Measurements from ENCODE around the gene FKBP4.

DNA sequence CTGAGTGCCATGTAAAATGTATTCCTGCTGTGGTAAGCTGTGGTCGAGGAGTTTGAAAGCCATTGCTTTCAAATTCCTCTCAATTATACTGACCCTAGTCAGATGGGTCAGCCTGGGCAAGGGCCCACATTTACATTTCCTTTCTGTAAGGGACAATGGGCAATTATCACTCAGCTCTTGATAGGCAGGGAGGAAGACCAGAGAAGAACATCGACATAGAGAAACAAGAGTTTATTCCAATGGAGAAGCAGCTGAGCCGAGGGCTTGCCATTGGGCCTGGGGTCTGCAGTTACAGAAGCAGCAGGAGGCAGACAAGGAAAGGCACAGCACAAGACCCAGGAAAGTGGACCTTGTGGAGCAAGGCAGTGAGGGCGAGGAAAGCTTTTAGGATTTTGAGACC lies 30.4 kb downstream of the FKBP4 start:
- TF ChIP-seq EZH2phosphoT487 (IDR thresholded peaks at IDR 0.05; ENCODE audit: borderline replicate concordance, low read length) = no peak
- TF ChIP-seq, protein P1, sequence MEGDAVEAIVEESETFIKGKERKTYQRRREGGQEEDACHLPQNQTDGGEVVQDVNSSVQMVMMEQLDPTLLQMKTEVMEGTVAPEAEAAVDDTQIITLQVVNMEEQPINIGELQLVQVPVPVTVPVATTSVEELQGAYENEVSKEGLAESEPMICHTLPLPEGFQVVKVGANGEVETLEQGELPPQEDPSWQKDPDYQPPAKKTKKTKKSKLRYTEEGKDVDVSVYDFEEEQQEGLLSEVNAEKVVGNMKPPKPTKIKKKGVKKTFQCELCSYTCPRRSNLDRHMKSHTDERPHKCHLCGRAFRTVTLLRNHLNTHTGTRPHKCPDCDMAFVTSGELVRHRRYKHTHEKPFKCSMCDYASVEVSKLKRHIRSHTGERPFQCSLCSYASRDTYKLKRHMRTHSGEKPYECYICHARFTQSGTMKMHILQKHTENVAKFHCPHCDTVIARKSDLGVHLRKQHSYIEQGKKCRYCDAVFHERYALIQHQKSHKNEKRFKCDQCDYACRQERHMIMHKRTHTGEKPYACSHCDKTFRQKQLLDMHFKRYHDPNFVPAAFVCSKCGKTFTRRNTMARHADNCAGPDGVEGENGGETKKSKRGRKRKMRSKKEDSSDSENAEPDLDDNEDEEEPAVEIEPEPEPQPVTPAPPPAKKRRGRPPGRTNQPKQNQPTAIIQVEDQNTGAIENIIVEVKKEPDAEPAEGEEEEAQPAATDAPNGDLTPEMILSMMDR (IDR thresholded peaks at IDR 0.05; ENCODE audit: low read depth, low read length, poor library complexity, severe bottlenecking) = no peak

Measured in DOHH2 (cell line).